Measurements from ENCODE around the gene TANC1. TPM values are rescaled to one million over a fixed set of nuclear protein-coding genes. Genes with fewer than 3 reads are reported as not detected.
A peak's percentile ranks its signal among the peaks of the same experiment; 100 is the strongest.

TANC1 gene
- total RNA-seq, 1 donor from 2014 or later: 56.2 TPM

GRCh38 chr2:159118115-159118858, 149.8 kb downstream of the TANC1 start:
- peak; percentile 89 for ATAC-seq (ENCODE audit: poor library complexity)
- intact Hi-C loops (cut with DNase I): loop anchor here (2.0 to 5.0 kb wide), 3 partner anchors 86 to 217 kb away; partner anchors contain the start of gene TANC1

DNA sequence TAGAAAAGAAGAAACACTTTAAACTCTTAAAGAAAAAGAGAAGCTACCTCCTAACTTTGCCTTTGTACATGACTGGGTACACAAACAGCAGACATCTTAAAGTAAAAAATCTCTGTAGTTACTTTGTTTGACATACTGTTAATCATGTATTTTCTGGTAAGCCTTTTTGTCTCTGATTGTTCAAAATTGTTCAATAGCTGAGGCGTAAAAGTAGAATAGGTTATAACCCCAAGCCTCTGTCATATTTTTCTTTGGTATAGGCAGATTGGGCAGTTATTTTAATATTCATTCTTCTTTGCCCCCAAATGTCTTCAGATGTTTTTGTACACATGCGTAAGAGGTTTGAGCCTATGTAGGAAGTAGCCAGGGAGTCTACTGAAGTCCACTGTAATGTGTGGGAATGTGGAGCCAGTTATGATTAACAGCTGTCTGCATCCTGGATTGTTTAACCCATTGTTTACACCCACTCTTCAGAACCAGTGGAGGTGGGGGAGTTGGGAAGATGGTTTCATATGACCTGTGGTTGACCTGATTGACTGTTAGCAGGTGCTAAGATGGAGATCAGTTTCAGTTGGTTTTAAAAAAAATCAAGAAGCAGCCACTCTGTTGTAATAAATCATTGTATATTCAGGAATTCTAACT, 150.5 kb downstream of the TANC1 start:
- ATAC-seq (ENCODE audit: poor library complexity): peak; percentile 18

More at GRCh38 chr2:159118115-159118858, 149.8 kb downstream of the TANC1 start:
- DNase-seq: peak; percentile 91

DNA sequence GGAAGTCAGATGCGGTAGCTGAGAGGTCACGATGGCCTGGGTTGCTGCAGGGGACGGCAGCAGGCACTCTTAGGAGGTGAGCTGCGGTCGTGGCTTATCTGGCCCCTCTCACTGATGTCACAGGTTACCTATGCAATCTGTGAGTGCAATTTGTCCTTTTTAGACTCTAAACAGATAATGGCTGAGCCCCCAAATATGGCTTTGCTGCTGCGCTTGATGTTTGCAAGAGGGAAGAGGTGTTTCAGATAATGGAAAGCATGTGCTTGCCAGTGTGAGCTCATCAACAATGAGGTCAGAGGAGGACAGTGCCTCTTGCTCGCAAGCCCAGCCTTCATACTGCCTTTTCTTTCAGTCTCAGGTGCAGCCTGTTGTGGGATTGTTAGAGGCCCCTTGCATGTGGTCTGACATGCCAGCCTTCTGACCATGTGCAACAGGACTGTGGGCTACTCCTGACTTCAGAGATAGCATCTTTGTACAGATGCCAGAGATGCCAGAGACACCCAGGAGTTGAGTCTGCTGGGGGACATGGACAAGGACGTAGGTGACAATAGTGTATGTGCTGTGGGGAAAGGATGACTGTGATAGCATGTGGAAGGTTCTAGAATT, 151.3 kb downstream of the TANC1 start:
- ATAC-seq (ENCODE audit: poor library complexity) (peak; percentile 81), DNase-seq (peak; percentile 57)
- intact Hi-C loops (cut with DNase I): loop anchor here (2.0 to 5.0 kb wide), 3 partner anchors 87 to 219 kb away; partner anchors contain the start of gene TANC1

More for the DNA sequence above, 150.5 kb downstream of the TANC1 start:
- intact Hi-C loops (cut with DNase I): loop anchor here (2.0 to 5.0 kb wide), 3 partner anchors 87 to 218 kb away; partner anchors contain the start of gene TANC1
- no peak for DNase-seq

DNA sequence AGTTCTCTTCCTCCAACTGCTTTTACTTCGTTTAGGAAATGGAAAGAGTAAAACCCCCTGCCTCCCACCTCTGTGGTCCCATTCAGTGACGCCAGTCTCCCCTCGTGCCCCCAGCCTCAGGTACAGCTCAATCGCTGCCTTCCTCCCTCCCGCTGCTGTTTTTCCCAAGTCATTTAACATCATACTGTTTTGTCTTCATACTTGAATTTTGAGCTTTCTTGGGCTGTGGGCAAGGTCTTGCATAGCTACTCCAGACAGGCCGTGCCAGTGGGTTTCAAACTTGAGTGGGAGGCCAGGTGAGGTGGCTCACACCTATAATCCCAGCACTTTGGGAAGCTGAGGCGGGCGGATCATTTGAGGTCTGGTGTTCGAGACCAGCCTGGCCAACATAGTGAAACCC, 155.3 kb downstream of the TANC1 start:
- ATAC-seq (ENCODE audit: poor library complexity) (no peak), DNase-seq (no peak)
- intact Hi-C loops (cut with DNase I): no loop called here

GRCh38 chr2:159124441-159124911, 156.0 kb downstream of the TANC1 start:
- ATAC-seq (ENCODE audit: poor library complexity) (no peak), DNase-seq (no peak)
- intact Hi-C loops (cut with DNase I): no loop called here

DNA sequence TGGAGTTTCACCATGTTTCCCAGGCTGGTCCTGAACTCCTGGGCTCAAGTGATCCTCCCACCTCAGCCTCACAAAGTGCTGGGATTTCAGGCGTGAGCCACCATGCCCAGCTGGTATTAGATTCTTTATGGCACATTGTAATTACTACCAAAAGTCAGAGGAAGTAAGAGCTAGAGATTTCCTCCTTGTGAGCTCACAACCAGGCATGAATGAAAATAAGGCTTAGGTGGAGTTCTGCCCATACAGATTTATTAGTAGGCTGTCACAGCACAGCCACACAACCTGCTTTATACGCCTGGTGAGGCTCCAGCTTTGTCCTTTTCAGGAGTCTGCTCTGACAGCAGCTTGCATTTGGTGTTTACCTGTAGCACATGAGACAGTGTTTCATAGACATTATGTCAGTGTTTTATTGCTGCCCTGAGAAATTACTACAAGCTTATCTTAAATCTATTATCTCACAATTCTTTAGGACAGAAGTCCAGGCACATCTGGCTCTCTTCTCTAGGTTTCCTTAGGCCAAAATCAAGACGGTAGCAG, 156.6 kb downstream of the TANC1 start:
- ATAC-seq (ENCODE audit: poor library complexity) (no peak), DNase-seq (no peak)
- intact Hi-C loops (cut with DNase I): no loop called here

DNA sequence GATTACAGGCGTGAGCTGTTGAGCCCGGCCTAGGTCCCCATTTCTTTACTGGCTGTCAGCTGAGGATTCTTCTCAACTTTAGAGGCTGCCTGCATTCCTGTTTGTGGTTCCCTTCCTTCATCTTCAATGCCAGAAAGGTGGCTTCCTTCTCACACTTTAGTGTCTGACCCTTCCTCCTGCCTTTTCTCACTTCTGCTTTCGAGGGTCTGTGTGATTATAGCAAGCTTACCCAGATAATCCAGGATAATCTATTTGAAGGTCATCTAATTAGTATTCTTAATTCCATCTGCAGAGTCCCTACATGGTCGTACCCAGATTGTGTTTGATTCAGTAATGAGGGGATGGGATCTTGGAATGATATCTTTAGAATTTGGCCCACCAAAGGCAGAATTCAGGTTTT, 157.4 kb downstream of the TANC1 start:
- DNase-seq (no peak), ATAC-seq (ENCODE audit: poor library complexity) (no peak)
- intact Hi-C loops (cut with DNase I): no loop called here

- DNase-seq (no peak), ATAC-seq (ENCODE audit: poor library complexity) (no peak)
- intact Hi-C loops (cut with DNase I): no loop called here
Observed at GRCh38 chr2:159126432-159127022, 158.1 kb downstream of the TANC1 start.

DNA sequence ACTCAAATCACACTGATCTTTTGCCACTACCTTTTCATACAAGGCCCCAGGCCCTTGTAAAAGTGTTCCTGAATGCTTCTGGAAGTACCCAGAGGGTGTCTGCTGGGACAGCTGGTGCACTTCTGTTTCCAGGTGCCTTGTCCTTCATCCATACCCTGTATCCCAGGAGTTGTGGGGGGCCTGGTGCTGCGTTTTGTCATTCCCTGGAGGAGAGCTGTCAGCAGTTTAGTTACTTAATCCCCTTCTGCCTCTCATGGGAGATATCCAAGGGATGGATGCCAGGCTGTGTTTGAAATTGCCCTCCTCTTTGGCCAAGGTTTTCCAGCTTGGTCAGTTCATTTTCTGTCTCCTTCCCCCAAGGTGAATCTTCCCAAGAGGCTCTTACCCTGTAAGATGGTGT, 159.8 kb downstream of the TANC1 start:
- DNase-seq (peak; percentile 72), ATAC-seq (ENCODE audit: poor library complexity) (peak; percentile 82)
- intact Hi-C loops (cut with DNase I): no loop called here

DNA sequence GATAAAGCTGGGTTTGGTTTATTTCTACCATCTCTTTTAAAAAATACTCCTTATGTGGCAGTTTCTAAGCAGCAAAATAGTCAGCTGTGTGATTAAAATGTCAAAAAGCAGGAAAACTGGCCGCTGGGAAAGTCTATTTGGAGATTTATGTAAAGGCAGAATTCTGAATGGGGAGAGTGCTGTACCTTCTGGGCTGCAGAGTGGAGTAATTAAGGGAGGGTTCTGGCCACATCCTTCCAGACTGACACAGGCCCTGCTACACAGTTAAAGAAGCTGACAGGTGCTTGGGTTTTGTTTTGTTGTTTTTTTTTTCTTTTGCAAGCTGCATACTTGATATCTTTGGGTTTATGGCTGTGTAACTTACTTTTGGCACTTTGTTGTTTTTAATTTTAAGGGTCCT, 160.8 kb downstream of the TANC1 start:
- ATAC-seq (ENCODE audit: poor library complexity) (peak; percentile 36), DNase-seq (no peak)
- intact Hi-C loops (cut with DNase I): no loop called here

DNA sequence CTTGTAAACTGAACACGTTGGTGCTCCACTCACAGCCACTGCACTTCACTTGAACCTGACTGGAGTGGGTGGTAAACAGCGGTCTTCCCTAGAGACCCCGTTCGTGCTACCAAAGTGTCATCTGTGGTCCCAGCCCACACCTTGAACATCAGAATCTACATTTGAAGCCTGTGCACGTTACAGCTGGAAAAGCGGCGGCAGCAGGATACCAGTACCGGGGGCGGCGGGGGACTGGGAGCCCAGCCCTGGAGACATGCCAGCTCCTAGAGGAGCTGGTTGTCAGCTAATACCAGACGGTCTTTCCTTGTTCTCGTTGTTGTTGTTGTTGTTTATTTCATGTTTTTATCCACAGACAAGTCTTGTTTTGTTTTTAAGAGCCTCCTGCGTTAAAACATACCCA, 161.4 kb downstream of the TANC1 start:
- intact Hi-C loops (cut with DNase I): no loop called here
- ATAC-seq (ENCODE audit: poor library complexity) (no peak), DNase-seq (peak; percentile 66)

DNA sequence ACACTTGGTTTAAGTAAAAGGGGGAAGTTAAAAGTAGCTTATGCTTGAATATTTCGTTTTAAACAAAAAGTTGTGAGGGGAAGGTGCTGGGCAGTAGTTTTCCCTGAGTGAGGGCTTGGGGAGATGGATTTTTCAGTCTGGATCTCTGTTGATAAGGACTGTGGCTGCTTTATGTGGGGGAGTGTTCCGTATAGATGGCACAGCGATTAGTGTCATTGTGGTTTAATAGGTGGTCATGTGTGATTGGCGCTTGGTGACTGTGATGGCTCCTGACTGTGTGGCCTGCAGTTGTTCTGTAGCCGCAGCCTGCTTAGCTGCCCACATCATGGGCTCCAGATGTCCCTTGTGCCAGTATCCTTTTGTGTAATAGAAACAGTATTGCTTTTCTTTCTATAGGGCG, 161.9 kb downstream of the TANC1 start:
- intact Hi-C loops (cut with DNase I): no loop called here
- ATAC-seq (ENCODE audit: poor library complexity) (no peak), DNase-seq (no peak)

DNA sequence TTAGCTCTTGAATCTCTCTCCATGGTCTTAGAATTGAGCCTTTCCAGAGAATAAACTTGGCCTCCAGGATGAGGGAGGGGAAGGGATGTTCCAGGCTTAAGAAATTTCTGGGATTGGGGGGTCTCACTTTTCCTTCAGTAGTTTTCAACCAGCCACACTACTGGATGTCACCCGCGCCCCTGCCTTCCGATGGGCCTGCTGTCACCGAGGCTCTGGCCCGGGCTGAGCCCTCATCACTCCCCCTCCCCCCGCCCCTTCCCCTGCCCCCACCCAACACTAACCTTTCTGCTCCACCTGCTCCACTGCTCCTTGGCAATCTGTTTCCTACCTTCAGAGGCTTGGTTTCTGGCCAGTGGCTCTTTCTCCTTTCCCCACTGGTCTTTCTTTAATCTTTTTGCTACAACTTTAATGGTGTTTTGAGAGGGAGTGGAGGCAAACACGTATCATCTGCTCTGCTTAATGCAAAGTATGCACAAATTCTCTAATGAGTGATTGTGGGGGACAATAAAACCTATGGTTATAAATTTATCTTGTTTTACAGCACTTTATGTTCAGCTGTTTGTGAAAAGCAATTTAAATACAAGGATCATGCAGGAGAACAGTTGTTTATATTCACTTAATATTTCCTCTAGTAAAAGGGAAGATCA, 162.9 kb downstream of the TANC1 start:
- DNase-seq (no peak), ATAC-seq (ENCODE audit: poor library complexity) (no peak)
- intact Hi-C loops (cut with DNase I): no loop called here

- no peak for DNase-seq
- no peak for ATAC-seq (ENCODE audit: poor library complexity)
- intact Hi-C loops (cut with DNase I): no loop called here
Observed at GRCh38 chr2:159131914-159132281, 163.5 kb downstream of the TANC1 start.

GRCh38 chr2:159133797-159134196, 165.4 kb downstream of the TANC1 start:
- DNase-seq: no peak
- ATAC-seq (ENCODE audit: poor library complexity): no peak

DNA sequence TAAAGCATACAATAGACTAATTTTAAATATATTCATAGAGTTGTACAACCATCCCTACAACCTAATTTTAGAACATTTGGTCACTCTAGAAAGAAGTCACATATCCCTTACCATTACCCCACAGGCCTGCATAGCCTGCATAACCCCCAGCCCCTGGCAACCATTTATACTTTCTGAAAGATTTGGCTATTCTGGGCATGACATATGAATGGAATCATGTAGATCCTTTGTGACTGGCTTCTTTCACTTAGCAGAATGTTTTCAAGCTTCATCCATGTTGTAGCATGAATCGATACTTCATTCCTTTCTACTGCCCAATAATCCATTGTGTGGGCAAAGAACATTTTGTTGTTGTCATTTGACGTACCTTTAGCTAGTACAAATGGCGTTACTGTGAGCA, 166.5 kb downstream of the TANC1 start:
- intact Hi-C loops (cut with DNase I): no loop called here
- ATAC-seq (ENCODE audit: poor library complexity): peak; percentile 2

More at GRCh38 chr2:159133797-159134196, 165.4 kb downstream of the TANC1 start:
- intact Hi-C loops (cut with DNase I): no loop called here

DNA sequence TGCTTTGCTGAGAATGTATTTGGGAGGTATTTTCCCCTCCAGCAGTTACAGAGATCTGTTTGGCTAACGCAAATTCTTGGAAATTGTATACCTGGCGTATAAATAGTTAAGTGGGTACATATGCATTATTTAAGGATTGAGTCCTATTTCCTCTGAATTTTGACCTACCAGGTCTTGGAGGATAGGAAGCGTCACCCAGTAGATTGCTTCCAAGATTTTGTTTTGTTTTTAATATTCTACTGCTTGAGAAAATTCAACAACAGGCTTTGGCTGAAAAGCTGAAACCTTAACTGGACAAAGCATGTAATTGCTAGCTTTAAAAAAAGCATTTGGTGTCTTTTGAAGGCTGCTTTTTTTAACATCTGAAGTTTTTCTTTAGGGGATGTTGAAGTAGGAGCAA, 168.0 kb downstream of the TANC1 start:
- ATAC-seq (ENCODE audit: poor library complexity) (no peak), DNase-seq (no peak)
- intact Hi-C loops (cut with DNase I): no loop called here

More for the DNA sequence above, 166.5 kb downstream of the TANC1 start:
- DNase-seq: no peak

DNA sequence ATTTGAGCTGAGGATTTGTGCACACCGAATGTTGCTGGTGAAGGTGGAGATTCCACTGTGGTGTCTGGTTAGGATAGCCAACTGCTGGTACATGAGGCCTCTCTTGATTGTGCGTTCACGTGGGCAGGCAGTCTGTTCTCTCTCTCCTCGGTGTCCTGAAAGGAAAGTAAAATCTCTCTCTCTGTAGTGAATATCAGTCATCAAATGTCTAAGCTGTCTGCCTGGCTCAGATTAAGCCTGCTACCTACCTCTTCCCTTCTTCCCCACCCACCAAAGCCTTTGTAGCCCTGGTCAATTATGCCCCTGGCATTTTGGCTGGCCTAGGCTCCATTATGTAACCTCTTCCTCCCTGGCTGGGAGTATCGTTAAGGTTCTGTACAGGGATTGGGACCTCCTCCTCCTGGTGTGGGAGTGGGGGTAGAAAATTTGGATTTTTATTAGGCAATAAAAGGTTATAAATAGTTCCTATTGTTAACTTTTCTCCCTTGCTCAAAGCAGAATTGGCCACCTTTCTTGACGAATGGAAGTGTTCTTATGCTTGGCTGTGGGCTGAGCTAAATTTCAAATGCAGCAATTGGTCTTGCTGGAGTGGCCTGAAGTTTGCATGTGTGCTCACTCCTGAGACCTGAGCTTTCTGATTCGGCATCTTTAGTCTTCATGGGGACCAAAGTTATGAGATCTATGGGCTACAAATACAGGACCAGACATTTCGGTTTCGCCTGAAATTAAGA, 169.2 kb downstream of the TANC1 start:
- DNase-seq (no peak), ATAC-seq (ENCODE audit: poor library complexity) (peak; percentile 52)
- intact Hi-C loops (cut with DNase I): no loop called here

All from Right ventricle myocardium superior (tissue), 1 donor.